ENCODE results near the gene RTBDN. TPM values are rescaled to one million over a fixed set of nuclear protein-coding genes. Genes with fewer than 3 reads are reported as not detected.

The RTBDN gene
- total and polyA plus RNA-seq, 9 donors: not detected

- TF ChIP-seq CTCF (IDR thresholded peaks at IDR 0.05) (no peak), EP300 (IDR thresholded peaks at IDR 0.05) (no peak), POLR2A (IDR thresholded peaks at IDR 0.05) (no peak)
- no peaks in the 10 kb centered on the region for H3K27me3 ChIP-seq
- DNase-seq: peak in 4 of 5 donors; percentile 41 to 56 (median 53)
- intact Hi-C loops (cut with DNase I): no loop called here
- H3K4me1 ChIP-seq (ENCODE audit: insufficient read depth): peaks cover 8% of the 10 kb centered on the region
- no peaks in the 10 kb centered on the region for H3K9me3 ChIP-seq
- no peaks in the 10 kb centered on the region for H3K36me3 ChIP-seq
- H3K4me3 ChIP-seq: peak overlapping the region; percentile 80
- WGBS, 3 donors: 2 to 3% (median 2%) methylated on average over 22 of the region's 22 CpGs
- peak overlapping the region; percentile 95 to 99 for H3K27ac ChIP-seq
Observed at GRCh38 chr19:12790628-12791344, 43.6 kb downstream of the RTBDN start.

DNA sequence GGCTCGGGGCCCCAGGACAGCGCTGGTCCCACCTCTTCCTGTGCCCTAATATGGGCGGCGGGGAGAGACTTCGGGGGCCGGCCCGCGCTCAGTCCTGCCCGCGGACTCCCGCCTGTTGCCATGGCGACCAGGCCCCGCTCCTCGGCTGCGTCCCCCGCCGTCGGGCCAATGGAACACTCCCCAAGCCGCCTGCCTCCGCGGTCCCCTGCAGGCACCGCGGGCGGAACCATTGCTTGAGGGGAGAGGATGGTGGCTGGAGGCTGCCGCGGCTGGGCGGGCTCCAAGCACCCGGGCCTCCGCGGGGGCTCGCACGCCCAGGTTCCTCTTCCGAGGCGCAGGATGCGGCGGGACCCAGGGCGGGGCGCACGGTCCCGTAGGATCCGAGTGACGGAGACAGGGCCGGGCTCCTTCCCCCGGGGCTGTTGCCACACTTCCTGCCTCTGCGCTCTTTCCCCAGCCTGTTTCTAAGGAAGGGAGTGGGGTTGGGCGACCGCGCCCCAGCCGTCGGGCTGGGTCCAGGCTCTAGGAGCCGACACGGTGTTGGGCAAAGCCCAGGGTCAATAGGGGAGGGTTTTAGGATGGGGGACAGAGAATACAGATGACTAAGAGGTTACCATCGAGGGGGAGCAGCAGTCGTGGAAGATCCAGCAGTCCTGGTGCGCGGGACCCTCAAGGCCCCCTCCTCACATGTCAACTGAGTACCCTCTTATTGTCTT, 44.3 kb downstream of the RTBDN start:
- intact Hi-C loops (cut with DNase I): loop anchor here in 1 of 4 donors (10.0 kb wide), 1 partner anchor 1055 kb away; no protein-coding TSS in a partner anchor
- DNase-seq: peak; percentile 97 to 99 (median 98)
- 0 to 1% (median 1%) methylated on average over 54 to 56 of the region's 56 CpGs for WGBS, 3 donors
- no peaks in the 10 kb centered on the region for H3K36me3 ChIP-seq
- H3K4me3 ChIP-seq: peak overlapping the region; percentile 80
- H3K9me3 ChIP-seq: no peaks in the 10 kb centered on the region
- H3K27ac ChIP-seq: peak overlapping the region; percentile 95 to 99
- H3K4me1 ChIP-seq (ENCODE audit: insufficient read depth): peaks cover 8% of the 10 kb centered on the region
- no peaks in the 10 kb centered on the region for H3K27me3 ChIP-seq
- peak; percentile 58 for TF ChIP-seq EP300 (IDR thresholded peaks at IDR 0.05)
- TF ChIP-seq CTCF (IDR thresholded peaks at IDR 0.05): no peak
- peak; percentile 95 for TF ChIP-seq POLR2A (IDR thresholded peaks at IDR 0.05)

DNA sequence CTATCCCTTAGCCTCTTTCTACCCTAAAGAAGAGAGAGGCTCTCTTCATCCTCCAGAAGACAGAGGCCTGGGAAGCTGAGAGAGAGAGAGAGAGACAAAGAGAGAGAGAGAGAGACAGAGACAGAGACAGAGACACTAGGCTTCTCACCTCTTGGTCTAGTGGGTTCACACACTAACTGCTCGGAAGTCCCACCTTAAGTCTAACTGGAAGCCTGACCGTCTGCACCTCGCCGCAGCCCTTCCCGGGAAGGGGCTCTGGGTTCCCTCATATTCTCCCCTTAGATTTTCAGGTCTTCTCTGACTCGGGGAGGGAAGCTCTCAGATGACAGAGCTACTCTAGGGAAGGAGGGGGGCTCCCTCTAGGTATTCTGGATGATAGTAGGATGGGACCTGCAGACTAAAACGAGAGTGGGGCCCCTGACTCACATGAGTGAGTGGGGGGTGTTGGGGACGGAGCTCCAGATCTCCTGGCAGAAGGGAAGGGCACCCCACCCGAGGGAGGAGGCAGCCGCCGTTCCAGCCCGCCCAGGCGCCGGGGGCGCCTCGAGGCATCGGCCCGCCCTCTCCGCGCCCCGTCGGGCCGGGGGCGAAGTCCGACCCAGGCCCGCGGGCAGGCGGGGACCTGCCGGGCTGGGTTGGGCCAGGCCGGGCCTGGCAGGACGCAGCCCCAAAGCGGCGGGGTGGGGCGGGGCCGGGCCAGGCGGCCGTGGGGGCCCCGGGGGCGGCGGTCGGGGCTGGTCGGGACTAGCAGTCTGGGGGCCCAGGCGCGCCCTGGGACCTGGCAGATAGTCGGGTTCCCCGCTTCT, 45.1 kb downstream of the RTBDN start:
- DNase-seq: no peak
- 0 to 2% (median 1%) methylated on average over 9 to 46 of the region's 46 CpGs for WGBS, 3 donors
- intact Hi-C loops (cut with DNase I): loop anchor here in 1 of 4 donors (10.0 kb wide), 1 partner anchor 1056 kb away; no protein-coding TSS in a partner anchor

More for the DNA sequence above, 45.1 kb downstream of the RTBDN start:
- peak overlapping the region; percentile 80 for H3K4me3 ChIP-seq
- H3K9me3 ChIP-seq: no peaks in the 10 kb centered on the region
- peaks cover 13% of the 10 kb centered on the region for H3K4me1 ChIP-seq (ENCODE audit: insufficient read depth)
- no peak for TF ChIP-seq EP300 (IDR thresholded peaks at IDR 0.05)
- peak in 1 of 3 donors; percentile 8 for TF ChIP-seq CTCF (IDR thresholded peaks at IDR 0.05)
- no peaks in the 10 kb centered on the region for H3K27me3 ChIP-seq
- H3K36me3 ChIP-seq: no peaks in the 10 kb centered on the region
- peak overlapping the region; percentile 95 to 99 for H3K27ac ChIP-seq
